Right renal pelvis (tissue), 4 donors: ENCODE results near the gene ZNF225. TPM values are rescaled to one million over a fixed set of nuclear protein-coding genes. Genes with fewer than 3 reads are reported as not detected.
"Not testable (repeated sequence)": the region's sequence is repeated elsewhere in the genome, so short reads cannot be mapped to it uniquely, and the experiment has no call there.

ENCODE experiments used
- DNase-seq, 4 donors: peaks; one replicate each; pipeline ENCODE4 v3.0.0-alpha.2; 2013; ENCODE audit warnings: low read depth in 4 of 4, low spot score in 3 of 4, missing footprints in 1 of 4
- polyA plus RNA-seq, 4 donors: library from polyadenylated mRNA; unstranded; fragments of 120-200 nt; gene quantifications; one replicate each; pipeline ENCODE4 v1.2.1, GENCODE V29; 2013; ENCODE audit not compliant: insufficient read length in 4 of 4

Gene ZNF225
- polyA plus RNA-seq, result 10 to 100 TPM in 3 of 4 donors, 1 to 10 TPM in 1; 7.7 to 12.0 (median 10.1) TPM

DNA sequence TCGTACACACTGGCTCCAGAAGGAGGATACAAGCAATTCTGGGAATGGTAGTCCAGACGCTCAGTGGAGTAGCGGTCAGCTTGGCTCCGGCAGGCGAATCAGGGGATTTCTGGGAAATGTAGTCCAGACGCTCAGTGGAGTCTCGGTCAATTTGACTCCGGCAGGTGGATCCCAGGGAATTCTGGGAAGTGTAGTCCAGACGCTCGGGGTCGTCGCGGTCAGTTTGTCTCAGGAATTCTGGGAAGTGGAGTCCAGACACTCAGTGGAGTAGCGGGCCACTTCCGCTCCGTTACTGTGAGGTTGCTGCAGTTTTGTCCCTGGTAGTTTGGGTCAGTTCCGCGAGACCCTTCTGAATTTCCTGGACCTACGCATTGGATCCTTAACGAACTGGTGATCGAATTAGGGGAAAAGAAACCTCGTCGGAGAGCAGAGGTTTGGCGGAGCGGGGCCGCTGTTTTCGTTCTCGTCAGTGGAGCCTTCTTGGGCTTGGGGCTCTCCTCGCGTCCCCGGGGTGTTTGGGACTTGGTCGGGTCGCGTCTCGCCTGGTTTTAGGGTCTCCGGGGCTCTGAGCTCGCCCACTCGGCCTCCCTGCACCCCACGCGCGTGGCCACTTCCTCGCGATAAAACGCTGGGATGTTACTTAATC lies at the start of gene ZNF225:
Gene ZNF225, plus strand, starts transcription at position 262 of the 646 bp plus-strand sequence. CDS start 2,429 bp downstream, outside the sequence.
- peak; percentile 97 to 99 (median 99) for DNase-seq

DNA sequence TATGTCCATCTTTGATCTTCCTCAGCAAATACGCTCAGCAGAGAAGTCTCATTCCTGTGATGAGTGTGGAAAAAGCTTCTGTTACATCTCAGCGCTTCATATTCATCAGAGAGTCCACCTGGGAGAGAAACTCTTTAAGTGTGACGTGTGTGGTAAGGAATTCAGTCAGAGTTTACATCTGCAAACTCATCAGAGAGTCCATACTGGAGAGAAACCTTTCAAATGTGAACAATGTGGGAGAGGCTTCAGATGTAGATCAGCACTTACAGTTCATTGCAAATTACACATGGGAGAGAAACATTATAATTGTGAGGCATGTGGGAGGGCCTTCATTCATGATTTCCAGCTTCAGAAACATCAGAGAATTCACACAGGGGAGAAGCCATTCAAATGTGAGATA lies 46.9 kb upstream of the ZNF225 start:
- no peak for DNase-seq

DNA sequence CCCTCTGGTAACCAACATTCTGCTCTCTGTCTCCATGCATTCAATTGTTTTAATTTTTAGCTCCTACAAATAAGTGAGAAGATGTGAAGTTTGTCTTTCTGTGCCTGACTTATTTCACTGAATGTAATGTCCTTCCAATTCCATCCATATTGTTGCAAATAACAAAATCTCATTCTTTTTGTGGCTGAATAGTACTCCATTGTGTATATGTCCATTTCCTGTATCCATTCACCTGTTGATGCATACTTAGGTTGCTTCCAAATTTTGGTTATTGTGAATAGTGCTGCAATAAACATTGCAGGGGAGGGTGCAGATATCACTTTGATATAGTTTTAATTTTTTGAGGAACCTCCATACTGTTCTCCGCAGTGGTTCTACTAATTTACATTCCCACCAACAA lies 43.8 kb upstream of the ZNF225 start:
- no peak for DNase-seq

DNA sequence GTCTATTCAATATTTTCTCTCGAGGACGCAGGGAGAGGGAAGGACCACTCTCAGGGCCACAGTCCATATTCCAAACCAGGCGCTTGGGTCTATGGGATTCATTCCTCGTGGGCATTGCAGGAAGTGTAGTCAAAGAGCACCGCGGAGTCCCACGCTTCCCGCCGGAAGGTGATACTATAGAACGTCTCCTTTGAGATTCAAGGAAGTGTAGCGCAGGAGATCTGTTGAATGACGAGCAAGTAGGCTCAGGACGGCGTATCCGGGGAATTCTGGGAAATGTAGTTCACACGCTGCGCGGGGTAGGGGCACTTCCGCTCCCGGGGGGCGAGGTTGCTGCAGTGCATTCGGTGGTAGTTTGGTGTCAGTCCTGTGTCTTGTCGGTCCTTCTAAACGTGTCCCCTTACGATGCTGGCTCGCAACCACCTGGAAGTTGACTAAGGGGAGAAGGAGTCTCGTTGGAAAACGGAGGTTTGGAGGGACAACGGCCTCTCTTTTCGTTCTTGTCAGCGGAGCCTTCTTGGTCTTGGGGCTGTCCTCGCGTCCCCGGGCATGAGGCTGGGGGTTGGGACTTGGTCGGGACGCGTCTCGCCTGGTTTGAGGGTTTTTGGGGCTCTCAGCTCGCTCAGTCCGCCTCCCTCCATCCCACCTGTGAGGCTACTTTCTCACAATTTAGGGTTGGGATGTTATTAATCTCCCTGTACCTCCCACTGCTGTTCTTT lies 41.2 kb upstream of the ZNF225 start, which contains the start of gene ZNF284:
Gene ZNF284, plus strand, starts transcription at position 336 of the 719 bp plus-strand sequence. CDS start 4,231 bp downstream, outside the sequence.
- peak; percentile 84 to 90 (median 87) for DNase-seq

DNA sequence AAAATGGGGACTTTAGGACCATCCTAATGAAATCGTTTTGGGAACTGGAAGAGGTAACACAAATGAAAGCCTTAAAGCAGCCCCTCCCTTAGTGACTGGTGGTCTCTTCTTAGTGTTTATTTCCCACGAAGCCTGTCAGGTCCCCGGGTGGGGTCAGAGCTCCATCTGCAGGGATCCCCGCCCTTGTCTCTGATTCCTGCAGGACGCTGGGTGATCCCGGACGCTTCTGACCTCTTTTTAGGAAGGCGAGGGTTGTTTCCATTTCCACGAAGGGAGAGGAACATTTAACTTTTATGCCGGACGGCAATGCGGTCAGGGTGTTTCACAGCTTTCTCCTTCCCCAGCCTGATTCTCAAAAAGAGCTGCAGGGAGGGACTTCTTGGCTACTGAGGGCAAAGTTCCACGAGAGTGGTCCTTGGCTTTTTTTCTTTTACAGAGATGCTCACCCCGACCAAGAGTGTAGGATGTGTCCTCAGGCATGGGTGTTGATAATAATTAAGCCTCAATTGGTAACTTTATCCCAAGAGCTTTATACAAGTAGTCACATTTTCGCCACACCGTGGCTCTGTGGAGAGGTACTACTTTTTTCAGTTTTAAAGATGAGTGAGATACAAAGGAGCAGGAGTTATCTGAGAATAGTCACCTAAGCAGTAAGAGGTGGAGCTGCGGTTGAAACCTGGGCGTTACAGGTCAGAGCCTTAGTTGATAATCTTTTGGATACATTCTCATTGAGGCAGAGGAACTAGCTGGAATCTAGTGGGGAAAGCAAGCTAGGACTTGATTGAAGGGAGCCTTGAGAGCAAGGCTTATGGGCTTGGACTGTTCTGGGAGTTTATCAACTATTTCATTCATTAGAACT lies 40.4 kb upstream of the ZNF225 start:
- DNase-seq, result no peak

GRCh38 chr19:44076325-44076724 lies 36.9 kb upstream of the ZNF225 start:
- DNase-seq, result no peak

DNA sequence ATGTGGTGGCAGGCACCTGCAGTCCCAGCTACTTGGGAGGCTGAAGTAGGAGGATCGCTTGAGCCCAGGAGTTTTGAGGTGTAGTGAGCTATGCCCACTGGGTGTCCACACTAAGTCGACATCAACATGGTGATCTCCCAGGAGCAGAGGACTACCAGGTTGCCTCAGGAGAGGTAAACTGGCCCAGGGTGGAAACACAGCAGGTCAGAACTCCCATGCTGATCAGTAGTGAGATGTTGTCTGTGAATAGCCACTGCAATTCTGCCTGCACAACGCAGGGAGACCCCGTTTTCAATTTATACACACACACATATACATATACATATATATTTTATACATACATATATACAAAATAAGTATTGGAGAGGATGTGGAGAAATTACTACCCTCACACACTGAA lies 21.1 kb upstream of the ZNF225 start:
- no peak for DNase-seq

GRCh38 chr19:44093931-44094765 lies 19.1 kb upstream of the ZNF225 start, which contains the start of gene ZNF224:
ZNF224 (plus strand) TSS chr19:44094361; CDS start chr19:44097874, 3,513 bp downstream.
- DNase-seq, result peak; percentile 88 to 94 (median 90)

- DNase-seq, result no peak
Observed at GRCh38 chr19:44107751-44108150, 5.4 kb upstream of the ZNF225 start.

DNA sequence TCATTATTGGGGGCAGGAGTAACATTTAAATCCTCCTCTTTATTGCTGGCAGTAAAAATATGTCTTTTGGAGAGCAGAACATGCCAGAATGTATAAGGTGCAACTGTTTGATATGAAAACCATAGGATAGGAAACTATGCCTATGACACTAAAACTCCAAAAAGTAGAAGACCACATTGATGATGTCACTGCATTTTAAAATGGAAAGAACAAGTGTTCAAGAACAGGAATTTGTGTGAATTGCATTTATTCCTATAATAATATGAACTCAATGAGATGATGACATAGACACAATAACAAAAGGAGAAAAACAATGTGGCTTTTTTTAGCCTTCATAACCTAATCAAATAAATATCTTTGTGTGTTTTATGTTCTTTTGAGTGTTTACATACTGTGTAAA lies 3.7 kb upstream of the ZNF225 start:
- DNase-seq, result no peak

DNA sequence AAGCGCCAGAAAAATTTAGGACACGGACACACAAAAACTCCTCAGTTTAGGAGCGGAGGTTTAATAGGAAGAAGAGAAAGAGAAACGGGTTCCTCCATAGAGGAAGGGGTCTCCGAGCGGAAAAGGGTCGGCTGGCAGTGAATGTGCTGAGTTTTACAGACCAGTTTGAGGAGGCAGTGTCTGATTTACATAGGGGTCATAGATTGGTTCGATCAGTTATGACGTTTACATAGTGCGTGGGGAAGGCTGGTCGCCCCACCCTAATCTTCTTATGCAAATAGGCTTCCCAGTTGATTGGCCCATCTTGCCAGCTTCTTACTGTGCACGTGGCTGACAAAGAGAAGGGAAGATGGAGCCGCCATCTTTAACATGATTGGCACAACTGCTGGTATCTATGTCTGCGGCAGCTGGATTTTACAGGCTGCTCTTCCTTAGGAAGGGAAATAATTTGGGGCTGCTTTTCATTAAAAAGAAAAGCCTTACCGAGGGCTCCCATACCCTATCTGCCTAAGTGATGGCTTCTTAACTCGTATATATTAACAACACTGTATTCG lies 1.2 kb upstream of the ZNF225 start:
- no peak for DNase-seq

DNA sequence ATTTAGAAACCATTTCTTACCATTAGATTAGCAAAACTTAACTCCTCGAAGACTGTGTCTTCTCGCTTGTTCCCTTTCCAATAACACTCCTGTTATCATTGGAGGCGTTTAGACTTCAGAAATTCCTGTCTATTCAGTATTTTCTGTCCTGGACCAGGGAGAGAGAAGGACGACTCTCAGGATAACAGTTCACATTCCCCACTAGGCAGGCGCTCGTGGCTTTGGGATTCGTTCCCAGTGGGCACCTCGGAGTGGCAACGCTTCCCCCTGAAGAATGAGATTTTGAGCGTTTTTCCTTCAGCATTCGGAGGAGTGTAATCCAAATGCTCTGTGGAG lies 429 bp upstream of the ZNF225 start:
- no peak for DNase-seq

GRCh38 chr19:44113784-44114390 lies 688 bp downstream of the ZNF225 start:
- no peak for DNase-seq

DNA sequence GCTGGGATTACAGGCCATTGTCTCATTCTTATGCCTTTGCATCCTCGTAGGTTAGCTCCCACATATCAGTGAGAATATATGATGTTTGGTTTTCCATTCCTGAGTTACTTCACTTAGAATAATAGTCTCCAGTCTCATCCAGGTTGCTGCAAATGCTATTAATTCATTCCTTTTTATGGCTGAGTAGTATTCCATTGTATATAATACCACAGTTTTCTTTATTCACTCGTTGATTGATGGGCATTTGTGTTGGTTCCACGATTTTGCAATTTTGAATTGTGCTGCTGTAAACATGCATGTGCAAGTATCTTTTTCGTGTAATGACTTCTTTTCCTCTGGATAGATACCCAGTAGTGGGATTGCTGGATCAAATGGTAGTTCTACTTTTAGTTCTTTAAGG lies 8.0 kb downstream of the ZNF225 start:
- DNase-seq, result not testable (repeated sequence)

- DNase-seq, result no peak
Observed at GRCh38 chr19:44131955-44132354, 18.8 kb downstream of the ZNF225 start.

DNA sequence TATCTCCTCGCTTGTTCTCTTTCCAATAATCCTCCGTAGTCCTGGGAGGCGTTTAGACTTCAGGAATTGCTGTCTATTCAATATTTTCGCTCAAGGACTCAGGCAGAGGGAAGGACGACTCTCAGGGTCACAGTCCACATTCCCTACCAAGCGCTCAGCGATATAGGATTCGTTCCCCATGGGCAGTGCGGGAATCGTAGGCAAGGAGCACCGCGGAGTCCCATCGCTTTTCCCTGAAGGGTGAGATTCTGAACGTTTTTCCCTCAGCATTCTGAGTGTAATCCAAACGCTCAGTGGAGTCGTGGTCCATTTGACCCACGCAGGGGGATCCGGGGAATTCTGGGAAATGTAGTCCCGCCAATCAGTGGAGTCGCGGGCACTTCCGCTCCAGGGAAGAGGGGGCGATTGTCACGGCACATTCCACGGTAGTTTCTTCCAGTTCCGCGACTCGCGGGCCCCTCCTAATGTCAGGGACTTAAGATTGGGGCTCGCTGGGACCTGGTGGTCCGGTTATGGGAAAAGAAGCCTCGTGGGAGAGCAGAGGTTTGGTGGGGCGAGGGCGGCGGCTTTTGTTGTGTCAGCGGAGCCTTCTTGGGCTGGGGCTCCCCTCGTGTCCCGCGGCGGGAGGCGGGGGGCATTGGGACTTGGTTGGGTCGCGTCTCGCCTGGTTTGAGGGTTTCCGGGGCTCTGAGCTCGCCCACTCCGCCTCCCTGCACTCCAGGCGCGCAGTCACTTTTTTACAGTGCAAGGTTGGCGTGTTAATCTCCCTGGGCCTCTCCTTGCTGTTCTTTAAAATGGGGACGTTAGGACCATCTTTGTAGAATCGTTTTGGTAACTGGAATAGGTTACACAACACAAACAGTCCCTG lies 28.2 kb downstream of the ZNF225 start, which contains the start of gene ZNF234:
Gene ZNF234, plus strand, starts transcription at position 364 of the 868 bp plus-strand sequence. CDS start 3,079 bp downstream, outside the sequence.
- peak; percentile 81 to 89 (median 84) for DNase-seq

DNA sequence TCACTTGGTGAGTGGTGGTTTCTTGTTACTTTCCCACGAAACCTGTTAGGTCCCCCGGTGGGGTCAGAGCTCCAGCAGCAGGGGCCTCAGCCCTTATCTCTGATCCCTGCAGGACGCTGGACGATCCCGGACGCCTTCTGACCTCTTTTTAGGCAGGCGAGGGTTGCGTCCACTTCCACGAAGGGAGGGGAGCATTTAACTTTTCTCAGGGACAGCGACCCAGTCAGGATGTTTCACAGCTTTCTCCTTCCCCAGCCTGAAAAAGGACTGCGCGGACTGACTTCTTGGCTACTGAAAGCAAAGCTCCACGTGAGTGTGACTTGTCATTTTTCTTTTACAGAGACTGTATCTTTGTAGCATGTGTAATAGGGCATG lies 28.8 kb downstream of the ZNF225 start:
- DNase-seq, result no peak

DNA sequence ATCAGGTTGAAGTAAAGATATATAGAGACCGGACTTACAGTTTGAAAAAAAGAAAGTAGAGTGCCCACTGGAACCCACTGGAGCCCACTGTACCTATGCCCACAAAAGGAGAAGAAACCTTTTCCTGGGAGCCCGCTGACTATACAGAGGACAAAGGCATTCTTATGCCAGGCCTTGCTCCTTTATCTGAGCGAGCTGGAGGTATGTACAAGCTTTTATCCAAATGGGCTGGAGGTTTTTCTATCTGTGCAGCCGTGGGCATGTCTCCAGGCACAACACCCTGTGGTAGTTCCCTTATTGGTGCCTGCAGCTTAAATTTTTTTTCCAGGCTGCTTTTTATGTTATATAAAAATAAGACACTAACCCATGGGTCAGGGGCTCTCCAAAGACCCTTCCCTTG lies 36.6 kb downstream of the ZNF225 start:
- DNase-seq, result no peak
